ENCODE data around the gene SCGB1D1. TPM values are rescaled to one million over a fixed set of nuclear protein-coding genes. Genes with fewer than 3 reads are reported as not detected.

The SCGB1D1 gene
- total and polyA plus RNA-seq, 2 of the 8 experiments (the other 6 are each of a cell fraction or from before 2014, with no cell fraction given), result not detected

- ChIA-PET CTCF (ENCODE audit: partially characterized antibody) (interaction anchor here (1.0 to 3.5 kb wide), 5 partner anchors 10 to 386 kb away, joined by 3 to 17 read pairs (median 3); no protein-coding TSS in a partner anchor), POLR2A (ENCODE audit: partially characterized antibody) (interaction anchor here (2.1 kb wide), 1 partner anchor 11 kb away, joined by 6 read pairs; no protein-coding TSS in a partner anchor)
- Histone ChIP-seq H2BK20ac (ENCODE audit: low read length) (no peak overlapping the region), H4K5ac (ENCODE audit: insufficient read length, low read depth, low read length) (no peak overlapping the region), H2BK120ac (replicated peaks; ENCODE audit: low read depth, low read length) (no peak overlapping the region), H3K9me3 (ENCODE audit: insufficient read depth in 2 of 2, low read depth in 1 of 2, low read length in 1 of 2) (no peaks in the 10 kb centered on the region), H4K91ac (replicated peaks; ENCODE audit: insufficient read length, low read length) (no peak overlapping the region), H4K8ac (ENCODE audit: extremely low read depth, insufficient read depth, low read length) (no peak overlapping the region), H3K4me3 (ENCODE audit: extremely low read depth in 1 of 4, insufficient read depth in 2 of 4, low read depth in 3 of 4, low read length in 4 of 4) (no peak overlapping the region), H3K9ac (replicated peaks in 1 of 4; ENCODE audit: extremely low read depth in 1 of 4, low read depth in 3 of 4, low read length in 3 of 4) (no peak overlapping the region), H3K56ac (replicated peaks; ENCODE audit: insufficient read length, low read depth, low read length) (no peak overlapping the region), H3K18ac (ENCODE audit: extremely low read depth, low read length) (no peak overlapping the region), H2BK12ac (ENCODE audit: low read depth, low read length) (no peak overlapping the region), H3K79me2 (ENCODE audit: control insufficient read depth in 1 of 2, insufficient read depth in 2 of 2, low read length in 2 of 2) (no peaks in the 10 kb centered on the region), H2BK15ac (ENCODE audit: low read length) (no peak overlapping the region), H3K4me2 (ENCODE audit: insufficient read depth in 1 of 2, low read depth in 2 of 2, low read length in 2 of 2) (no peak overlapping the region), H3K27ac (ENCODE audit: low read depth, low read length) (no peak overlapping the region), H3K4me1 (replicated peaks in 1 of 4; ENCODE audit: control insufficient read depth in 3 of 4, insufficient read depth in 4 of 4, low read length in 3 of 4) (no peaks in the 10 kb centered on the region), H3K4ac (replicated peaks; ENCODE audit: insufficient read length, low read depth, low read length) (no peak overlapping the region), H4K20me1 (replicated peaks in 1 of 2; ENCODE audit: control insufficient read depth in 1 of 2, insufficient read depth in 2 of 2, low read length in 2 of 2) (peaks cover 2% of the 10 kb centered on the region in 2 experiments), H3K23ac (ENCODE audit: insufficient read length) (no peak overlapping the region), H2AFZ (ENCODE audit: low read length) (no peak overlapping the region), H3K27me3 (replicated peaks in 1 of 4; ENCODE audit: control insufficient read depth in 3 of 4, extremely low read depth in 1 of 4, insufficient read depth in 3 of 4, low read length in 3 of 4) (no peaks in the 10 kb centered on the region), H3K79me1 (ENCODE audit: low read depth, low read length) (no peaks in the 10 kb centered on the region), H3K14ac (ENCODE audit: insufficient read length) (no peak overlapping the region), H2BK5ac (ENCODE audit: low read depth, low read length) (no peak overlapping the region), H3K36me3 (ENCODE audit: control insufficient read depth in 2 of 4, insufficient read depth in 4 of 4, low read length in 3 of 4) (peaks cover 0 to 4% (median 1%) of the 10 kb centered on the region in 4 experiments; a peak in 5 of 8 replicates), H3K23me2 (ENCODE audit: low read depth, low read length) (no peaks in the 10 kb centered on the region), H2AK5ac (ENCODE audit: low read depth, low read length) (no peak overlapping the region)
- FAIRE-seq, result no peak
- no peak for DNase-seq (ENCODE audit: low read depth in 1 of 2, low spot score in 2 of 2)
- 85% methylated on average over 6 of the region's 6 CpGs; no CpG with 5 or more reads in 1 of the 2 experiments for WGBS, 2 experiments (ENCODE audit: extremely low coverage in 1 of 2, insufficient coverage in 1 of 2, insufficient read length in 1 of 2, insufficient replicate concordance in 2 of 2, low coverage in 1 of 2, low lambda C conversion rate in 2 of 2, missing lambda C conversion rate in 1 of 2)
- TF ChIP-seq ATF3 (IDR thresholded peaks at IDR 0.05; ENCODE audit: insufficient read depth, low read depth, low read length) (no peak), KDM5A (IDR thresholded peaks at IDR 0.05; ENCODE audit: low read length) (no peak), SIN3A (conservative IDR thresholded peaks at IDR 0.05 in 1 of 2, IDR thresholded peaks at IDR 0.05 in 1 of 2; ENCODE audit: low read depth in 1 of 2, low read length in 2 of 2) (no peak), CREB1 (IDR thresholded peaks at IDR 0.05) (no peak), TEAD4 (IDR thresholded peaks at IDR 0.05; ENCODE audit: low read depth, low read length) (no peak), ASH2L (IDR thresholded peaks at IDR 0.05; ENCODE audit: low read length) (no peak), POLR2A (IDR thresholded peaks at IDR 0.05; ENCODE audit: control extremely low read depth in 1 of 2, low read depth in 2 of 2, low read length in 2 of 2) (no peak), CTCF (IDR thresholded peaks at IDR 0.05; ENCODE audit: control extremely low read depth in 1 of 3, insufficient read depth in 1 of 3, low read depth in 1 of 3, low read length in 3 of 3) (no peak), SIRT6 (IDR thresholded peaks at IDR 0.05; ENCODE audit: low read length) (no peak), NANOG (IDR thresholded peaks at IDR 0.05; ENCODE audit: insufficient read depth, low read depth, low read length, poor library complexity, severe bottlenecking) (no peak), POU5F1 (IDR thresholded peaks at IDR 0.05; ENCODE audit: low read depth, low read length) (no peak), TBP (IDR thresholded peaks at IDR 0.05; ENCODE audit: low read depth, low read length) (no peak)
Measured at GRCh38 chr11:62157603-62158002, 32.4 kb upstream of the SCGB1D1 start.

Measured in H1 (cell line).